Globus pallidus (tissue), 1 donor: Measurements from ENCODE around the gene ARHGAP23.
"Not testable (repeated sequence)": the region's sequence is repeated elsewhere in the genome, so short reads cannot be mapped to it uniquely, and the experiment has no call there.

Experiments used
- DNase-seq: peaks from one replicate; pipeline ENCODE4 v3.0.0-alpha.2; 2015; ENCODE audit warnings: low spot score

The ARHGAP23 gene

DNA sequence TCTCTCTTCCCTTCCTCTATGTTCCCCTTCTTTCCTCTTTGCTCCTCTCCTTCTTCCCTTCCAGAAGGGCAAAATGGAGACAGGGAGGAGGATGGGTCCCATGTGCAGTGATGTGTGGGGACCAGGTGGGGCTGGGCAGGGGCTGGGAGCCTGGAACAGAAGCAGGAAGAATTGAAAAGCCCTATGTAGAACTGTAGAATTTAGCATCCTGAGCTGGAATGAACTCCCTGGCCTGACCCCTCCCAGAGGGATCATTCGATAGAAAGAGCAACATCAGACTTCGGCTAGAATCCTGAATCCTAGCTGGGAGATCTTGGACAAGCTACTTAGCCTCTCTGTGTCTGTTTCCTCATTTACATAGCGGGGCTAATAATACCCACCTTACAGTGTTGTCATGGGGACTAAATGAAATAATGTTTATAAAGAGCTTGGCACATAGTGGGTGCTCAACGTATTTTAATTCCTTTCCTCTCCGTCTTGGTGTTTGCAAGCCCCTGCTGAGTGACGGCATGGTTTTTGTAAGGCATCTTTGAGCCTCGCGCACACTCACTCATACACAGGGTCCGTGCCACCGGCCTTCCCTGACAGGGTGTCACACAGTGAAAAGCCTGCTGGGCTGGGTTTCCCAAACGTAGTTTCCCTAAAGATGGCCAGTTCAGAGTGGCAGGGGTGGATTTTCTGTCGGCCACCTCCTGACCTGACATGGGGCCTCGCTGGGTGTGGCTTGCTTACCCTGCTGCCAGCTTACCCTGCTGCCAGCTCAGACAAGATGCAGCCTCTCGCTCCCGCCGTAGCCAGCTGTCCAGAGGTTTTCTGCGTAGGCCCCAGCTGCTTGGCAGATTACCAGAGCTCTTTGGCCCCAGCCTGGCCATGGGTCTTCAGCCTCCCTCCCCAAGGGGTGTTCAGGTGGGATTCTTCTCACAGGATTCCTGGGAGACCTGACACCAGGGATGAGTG is 6.1 kb upstream of the ARHGAP23 start:
- DNase-seq: peak; percentile 31

DNA sequence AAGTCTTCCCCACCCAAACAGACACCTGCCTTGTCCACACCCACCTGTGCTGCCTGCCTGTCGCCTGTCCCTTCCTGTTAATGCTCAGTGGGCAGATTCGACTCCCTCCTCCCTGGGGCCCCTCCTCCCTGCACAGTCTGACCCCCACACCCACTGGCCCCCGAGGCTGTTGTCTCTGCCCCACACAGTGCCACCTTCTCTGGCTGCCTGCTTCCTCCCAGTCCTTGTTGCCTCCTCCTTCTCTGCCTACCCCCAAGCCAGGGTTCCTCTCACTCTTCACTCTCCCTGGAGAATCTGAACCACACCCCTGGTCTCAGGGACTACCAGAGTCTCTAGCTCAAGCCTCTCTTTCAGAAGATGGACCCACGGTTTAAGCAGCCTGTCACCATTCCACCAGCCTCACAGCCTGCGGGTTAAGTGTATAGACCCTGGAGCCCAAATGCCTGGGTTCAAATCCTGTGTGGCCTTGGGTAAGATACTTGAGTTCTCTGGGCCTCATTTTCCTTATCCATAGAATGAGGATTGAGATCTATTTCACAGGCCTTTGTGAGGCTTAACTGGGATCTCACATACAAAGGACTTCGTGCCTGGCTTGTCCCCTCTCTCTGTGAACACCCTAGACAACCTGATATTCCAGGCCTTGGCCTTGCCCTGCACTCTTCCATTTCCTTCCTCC is 3.8 kb upstream of the ARHGAP23 start:
- no peak for DNase-seq

DNA sequence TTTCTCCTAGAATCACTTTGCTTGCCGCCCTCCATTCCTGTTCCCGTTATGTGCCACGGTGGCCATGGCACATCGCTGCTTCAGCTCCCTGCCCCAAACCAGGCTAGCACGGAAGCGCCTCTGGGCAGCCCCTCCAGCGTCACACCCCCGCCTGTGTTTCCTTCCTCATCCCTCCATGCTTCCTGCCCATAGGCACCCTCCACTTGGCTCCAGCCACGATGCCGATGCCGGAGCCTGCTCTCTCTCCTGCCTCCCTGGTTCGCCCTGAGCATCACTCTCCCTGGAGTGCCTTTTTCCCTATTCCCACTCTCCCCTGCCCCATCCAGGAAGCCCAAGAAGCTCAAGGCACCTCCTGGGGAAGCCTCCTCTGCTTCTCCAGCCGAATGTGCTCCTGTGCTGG is 3.2 kb upstream of the ARHGAP23 start:
- DNase-seq: no peak

DNA sequence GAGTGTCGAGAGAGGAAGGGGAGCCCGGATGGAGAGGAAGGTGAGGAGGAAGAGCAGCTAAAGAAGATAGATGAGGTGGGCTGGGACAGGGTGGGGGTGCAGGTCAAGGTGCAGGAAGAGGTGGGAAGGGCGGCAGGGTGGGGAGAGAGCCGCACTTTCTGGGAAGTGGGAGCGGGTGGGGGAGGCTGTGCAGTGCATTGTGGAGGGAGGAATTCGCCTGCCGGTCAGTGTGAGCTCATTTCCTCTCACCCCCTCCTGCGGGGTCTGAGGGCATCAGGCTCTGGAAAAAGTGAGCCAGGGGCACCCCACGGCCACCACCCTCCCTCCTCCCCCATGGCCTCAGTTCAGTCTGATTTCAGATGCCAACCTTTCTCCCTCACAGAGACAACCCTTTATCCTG is 2.5 kb upstream of the ARHGAP23 start:
- no peak for DNase-seq

DNA sequence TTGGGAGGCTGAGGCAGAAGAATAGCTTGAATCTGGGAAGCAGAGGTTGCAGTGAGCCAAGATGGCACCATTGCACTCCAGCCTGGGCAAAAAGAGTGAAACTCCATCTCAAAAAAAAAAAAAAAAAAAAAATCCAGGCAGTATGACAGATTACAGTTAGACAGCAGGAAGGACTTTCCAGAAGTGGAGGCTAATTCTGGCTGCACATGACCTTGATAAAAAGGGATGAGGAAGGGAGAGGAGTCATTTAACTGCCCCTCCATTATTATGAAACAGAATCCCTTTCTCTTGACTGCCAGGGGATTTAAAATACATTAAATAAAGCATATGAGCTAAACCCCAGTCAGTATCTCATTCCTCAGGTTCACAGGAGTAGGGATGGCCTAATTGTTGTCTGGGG is 1.8 kb upstream of the ARHGAP23 start:
- DNase-seq: no peak

DNA sequence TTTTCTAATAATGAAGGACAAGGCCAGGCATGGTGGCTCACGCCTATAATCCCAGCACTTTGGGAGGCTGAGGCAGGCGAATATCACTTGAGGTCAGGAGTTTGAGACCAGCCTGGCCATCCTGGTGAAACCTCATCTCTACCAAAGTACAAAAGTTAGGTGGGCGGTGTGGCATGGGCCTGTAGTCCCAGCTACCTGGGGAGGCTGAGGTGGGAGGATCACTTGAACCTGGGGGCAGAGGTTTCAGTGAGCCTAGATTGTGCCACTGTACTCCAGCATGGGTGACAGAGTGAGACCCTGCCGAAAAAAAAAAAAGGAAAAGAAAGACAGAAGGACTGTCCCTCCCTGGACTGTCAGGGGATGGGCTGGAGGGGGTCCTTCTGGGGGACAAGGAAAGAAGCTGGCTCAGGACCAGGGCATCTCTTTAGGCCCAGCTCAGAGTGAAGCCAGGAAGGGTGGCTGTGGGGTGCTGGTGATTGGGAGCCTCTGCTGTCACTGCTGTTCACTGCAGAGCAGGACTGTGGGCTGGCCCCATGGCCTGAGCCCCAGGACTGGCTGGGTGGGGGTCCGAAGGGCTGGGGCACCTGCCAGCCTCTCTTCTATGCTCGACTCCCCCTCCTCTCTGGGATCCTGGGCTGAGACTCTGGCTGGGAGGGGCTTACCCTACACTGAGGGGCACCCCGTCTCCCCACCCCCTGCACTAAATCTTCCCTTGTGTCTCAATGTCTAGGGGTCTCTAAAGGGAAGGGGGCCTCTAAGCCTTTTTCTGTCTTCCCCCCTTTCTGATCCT is 909 bp upstream of the ARHGAP23 start:
- no peak for DNase-seq

DNA sequence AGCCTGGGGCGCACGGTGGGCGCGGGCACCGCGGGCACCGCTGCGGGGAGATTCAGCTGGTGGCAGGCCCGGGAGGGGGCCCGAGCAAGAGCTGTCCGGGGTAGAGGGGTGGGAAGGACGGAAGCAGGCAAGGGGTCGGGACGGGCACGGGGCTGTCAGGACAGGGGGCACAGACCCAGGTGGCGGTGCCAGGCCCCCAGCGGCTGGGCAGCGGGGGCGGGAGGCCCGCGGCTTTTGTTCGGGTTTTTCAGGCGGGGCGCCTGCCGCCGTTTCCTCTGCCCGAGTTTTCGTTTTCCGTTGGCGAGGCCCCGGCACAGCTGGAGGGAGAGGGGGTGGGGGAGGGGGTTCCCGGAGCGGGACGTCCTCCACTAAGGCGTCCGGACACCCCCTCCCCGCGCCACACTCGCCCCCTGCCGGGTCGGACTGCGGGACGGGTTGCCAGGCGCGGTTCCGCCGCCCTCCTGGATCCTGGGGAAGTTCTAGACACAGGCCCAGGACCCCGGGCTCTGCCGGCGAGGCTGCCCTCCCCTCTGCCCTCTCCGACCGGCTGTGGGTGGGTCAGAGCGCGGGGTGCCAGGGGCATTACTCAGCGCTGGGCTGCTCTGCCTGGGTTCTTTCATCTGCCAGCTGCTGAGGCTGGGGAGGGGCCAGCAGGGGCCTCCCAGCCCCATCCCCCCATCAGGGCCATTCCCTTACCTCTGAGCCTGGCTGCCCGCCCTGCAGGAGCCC is 543 bp downstream of the ARHGAP23 start:
- peak; percentile 93 for DNase-seq

DNA sequence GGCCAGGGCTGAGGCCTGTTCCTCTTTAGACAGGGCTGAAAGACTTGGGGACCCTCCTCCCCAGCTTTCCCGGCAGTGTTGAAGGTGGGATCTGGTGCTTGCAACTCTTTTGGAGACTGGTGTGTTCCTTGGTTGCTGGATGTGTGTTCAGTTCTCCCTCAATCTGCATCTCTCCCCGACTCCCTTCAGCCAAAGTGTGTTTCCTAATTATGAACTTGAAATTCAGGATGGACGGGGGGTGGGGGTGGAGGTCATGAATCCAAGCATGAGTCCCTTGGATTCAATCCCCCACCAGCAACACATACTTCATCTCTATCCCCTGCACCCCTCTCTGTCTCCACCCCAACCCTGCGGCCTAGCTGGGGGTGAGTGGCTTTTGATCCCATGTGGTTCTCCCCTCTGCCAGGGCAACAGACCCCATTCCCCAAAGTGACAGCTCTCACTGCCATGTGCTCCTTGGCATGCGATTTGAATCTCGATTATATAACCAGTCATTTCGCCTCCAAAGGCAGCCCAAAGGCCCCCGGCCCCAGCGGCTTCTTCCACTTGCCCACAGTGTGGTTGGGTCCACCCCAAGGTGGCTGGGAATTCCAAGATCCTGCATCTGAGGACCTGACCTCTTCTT is 1.3 kb downstream of the ARHGAP23 start:
- no peak for DNase-seq

DNA sequence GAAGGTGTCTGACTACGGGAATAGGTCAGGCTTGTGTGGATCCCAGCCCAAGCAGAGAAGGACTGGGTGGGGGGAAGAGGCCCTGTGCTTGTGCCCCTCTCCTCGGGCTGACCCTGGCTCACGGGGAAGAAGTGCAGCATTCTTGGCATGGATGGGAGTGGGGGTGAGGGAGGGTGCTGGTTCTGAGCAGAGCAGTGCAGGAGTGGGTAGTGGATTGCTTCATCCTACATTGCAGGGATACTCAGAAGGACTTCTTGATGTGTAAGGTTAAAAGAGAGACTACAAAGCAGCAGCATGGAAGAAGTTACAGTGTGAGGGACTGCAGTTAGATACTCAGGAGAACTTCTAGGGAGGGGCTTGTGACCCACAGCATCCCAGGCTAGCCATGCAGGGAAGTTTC is 2.1 kb downstream of the ARHGAP23 start:
- no peak for DNase-seq

DNA sequence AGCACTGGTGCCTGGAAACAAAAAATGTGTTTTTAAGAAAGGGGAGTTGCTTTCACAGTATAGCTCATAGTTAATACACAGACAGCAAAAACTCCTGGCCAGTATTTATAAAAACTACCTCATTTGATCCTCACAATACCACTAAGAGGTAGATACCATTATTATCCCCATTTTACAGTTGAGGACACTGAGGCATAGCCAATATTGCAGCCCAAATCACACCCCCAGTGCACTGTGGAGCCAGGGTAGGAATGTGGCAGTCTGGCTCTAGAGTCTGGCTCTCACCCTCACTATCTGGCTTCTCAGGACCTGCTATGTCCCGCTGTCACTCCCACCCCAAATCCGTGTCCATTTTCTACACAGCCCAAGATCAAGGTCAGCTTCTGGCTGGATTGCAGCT is 2.6 kb downstream of the ARHGAP23 start:
- no peak for DNase-seq

DNA sequence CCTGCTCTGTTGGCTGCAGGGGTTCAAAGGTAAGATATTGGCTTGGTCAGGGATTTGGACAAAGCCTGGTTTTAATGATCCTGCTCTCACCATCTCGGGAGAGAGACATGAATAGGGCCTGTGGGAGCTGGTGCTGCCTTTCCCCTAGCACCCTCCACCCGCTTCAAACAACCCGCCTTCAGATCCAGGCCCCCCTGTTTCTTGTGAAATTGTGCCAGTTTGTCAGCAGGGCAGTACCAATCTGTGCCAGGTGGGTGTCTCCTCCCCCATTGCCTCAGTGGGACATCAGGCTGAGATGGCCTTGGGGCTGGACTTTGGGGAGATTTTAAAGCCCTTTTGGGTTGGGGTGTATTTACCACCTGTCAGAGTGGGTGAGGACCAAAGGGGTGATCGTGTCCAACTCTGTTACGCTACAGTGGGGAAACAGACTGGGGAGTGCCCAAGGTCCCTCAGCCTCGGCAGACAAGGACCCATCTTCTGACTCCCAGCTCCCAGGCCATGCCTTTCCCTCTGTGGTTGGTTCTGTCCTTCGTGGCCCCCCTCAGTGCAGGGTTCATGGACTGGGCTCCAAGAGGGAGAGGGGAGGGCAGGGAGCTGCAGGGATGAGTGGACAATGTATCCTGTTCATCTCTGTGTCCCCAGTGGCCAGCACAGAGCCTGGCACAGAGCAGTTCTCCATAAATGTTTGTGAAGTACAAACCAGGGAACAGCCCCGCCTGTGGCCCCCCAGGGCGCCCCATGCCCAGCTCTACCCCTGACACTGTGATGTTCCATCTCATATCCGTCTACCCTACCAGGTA is 3.3 kb downstream of the ARHGAP23 start:
- DNase-seq: peak; percentile 99

DNA sequence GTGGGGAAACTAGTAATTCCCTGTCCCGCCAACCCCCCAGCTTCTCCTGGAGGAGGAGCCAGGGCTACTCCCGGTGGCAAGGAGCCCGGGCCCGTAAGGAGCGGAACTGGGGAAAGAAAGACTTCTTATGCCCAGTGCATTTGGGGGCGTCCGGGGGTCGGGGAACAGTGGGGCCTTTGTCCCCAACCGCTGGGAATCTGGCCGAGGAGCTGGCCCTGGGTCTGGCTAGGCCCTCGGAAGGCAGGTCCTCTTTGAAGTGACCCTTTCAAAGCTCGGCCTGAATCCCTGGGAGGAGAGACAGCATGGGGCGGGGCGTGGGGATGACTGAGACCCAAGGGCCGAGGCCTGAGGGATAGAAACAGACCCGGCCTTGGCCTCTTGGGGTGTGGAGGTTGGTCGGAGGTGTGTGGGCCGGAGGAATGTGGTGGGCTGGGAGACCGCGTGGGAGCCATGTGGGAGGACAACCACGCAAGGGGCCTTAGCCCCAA is 6.0 kb downstream of the ARHGAP23 start:
- peak; percentile 68 for DNase-seq

DNA sequence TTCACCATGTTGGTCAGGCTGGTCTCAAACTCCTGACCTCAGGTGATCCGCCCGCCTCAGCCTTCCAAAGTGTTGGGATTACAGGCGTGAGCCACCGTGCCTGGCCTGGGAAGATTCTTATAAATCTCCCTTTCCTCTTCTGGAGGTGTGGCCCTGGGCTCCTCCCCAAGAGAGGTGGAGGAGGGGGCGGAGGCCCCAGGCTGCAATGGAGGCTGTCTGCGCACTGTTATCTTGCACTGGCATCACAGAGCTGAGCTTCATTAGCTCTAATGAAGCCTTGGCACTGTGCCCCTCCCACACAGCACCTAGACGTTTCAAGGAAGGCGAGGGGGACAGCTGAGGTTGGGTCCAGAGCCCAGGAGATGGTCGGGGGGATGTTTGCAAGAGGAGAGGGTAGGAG is 7.5 kb downstream of the ARHGAP23 start:
- DNase-seq: no peak

DNA sequence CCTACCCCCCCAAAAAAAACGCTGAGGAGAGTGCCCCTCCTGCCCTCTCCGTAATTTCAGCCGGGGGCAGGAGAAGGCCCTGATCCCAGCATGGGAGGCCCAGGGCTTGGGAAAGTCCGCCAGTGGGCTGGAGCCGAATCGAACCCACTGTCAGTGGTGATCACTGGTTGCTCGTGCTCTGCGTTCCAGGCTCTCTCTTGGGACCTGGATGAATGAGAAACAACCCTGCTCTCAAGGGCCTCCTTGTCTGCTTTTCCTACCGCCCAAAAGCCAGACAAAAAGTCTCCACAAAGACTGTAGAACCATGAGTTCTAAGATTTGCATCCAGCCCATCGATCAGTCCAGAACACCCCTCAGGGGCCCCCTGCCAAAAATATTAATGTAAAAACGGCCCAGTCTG is 8.1 kb downstream of the ARHGAP23 start:
- no peak for DNase-seq

DNA sequence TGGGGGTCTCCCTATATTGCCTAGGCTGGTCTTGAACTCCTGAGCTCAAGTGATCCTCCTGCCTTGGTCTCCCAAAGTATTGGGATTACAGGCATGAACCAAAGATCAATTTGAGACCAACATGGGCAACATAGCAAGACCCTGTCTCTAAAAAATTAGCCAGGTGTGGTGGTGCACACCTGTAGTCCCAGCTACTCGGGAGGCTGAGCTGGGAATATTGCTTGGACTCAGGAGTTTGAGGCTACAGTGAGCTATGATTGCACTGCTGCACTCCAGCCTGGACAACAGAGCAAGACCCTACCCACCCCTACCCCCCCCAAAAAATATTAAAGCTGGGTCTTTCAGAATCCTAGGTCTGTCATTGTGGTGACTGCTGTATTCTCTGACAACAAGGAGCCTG is 9.0 kb downstream of the ARHGAP23 start:
- not testable (repeated sequence) for DNase-seq

DNA sequence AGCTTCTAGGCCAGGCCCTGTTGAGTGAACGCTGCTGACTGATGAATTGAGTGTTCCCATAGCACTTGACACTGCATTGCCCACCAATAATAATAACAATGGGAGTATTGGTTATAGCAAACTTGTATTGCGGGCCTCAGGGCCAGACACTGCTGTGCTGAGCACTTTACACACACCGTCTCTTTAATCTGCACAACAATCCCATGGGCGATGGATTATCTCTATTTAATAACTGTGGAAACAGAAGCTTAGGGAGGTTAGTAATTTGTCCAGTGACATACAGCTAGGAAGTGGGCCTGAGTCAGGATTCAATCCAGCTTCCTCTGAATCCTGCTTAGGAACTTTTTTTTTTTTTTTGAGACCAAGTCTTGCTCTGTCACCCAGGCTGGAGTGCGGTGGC is 11.2 kb downstream of the ARHGAP23 start:
- DNase-seq: no peak

DNA sequence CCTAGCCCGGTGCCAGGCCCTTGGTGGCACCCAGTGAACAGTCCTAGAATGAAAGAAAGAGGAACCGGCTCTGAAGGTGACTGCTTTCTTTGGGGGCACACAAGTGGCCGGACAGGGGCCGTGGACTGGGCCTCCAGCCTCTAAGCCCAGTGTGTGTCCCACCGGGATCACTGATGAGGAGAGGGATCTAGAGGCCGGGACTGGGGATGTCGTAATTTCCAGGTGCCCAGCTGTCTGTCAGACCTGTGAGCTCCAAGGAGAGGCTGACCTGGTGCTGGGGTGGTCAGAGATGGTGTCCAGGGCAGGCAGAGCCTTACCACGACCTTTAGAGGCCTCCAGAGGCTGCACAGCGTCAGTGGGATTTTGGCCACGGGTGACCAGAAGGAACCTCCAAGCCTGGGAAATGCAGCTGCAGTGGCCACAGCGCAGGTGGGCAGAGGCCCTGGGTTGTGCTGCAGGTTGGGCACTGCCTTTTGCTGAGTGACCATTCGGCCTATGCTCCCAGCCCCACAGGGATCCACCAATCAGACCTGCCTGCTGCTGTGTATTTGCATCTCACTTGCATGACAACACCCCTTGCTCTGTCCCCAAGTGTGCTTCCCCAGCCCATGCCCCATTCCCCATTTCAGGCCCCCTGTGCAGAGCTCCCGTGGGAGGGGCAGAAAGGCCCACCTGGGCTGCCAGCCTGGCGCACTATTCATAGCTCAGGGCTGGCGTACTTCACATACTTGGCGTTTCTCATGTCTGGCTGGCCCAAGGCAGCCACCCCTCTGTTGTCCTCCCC is 12.5 kb downstream of the ARHGAP23 start:
- DNase-seq: no peak

DNA sequence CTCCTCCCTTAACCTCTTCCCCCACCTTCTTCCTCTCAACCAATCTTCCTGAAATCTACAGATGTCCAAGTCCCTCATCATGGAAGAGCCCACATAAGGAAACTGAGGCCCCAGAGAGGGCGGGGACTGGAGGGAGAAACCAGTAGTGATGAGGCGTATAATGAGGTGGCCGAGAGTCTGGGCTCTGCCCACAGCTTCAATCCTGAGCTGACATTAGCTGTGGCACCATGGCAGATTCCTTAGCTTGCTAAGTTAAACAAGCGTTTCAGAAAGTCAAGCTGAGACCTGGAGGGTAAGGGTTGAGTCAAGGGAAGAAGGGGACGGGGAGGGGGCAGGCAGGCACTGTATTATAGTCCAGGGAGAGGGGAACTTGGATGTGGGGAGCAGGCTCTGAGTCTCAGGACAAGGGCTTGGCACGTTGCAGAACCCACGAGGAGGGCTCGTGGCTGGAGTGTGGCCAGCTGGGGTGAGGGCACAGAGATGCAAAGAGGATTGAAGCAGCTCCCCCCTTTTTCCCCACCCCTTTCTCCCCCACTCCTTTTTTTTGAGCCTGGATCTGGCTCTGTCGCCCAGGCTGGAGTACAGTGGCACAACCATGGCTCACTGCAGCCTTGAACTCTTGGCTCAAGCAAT is 13.3 kb downstream of the ARHGAP23 start:
- no peak for DNase-seq

DNA sequence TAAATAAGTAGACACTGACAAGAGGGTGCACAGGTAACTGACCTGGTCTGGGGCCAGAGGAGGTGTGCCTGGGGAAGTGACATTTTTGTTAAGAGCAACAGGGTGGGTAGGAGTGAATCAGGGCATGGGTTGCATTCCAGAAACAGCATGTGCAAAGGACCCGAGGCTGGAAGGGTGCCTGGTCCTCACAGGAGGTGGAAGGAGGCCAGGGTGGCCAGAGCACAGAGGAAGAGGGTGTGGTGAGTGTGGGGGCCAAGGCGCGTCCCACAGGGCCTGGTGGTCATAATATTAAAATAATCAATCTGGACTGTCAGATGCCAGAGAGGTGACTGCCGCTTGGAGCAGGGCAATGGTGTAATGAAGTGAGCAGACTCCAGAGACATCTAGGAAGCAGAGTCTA is 14.3 kb downstream of the ARHGAP23 start:
- no peak for DNase-seq
